MM.1S (cell line): Measurements from ENCODE around the gene DDX24.

Experiments used
- DNase-seq: peaks from one replicate; pipeline ENCODE4 v3.0.0-alpha.2; 2015
- H2AFZ ChIP-seq: fragments of 300-600 bp; sonication (generic); 2 replicates; pipeline ENCODE4 v1.6.0; 2016; ENCODE audit warnings: antibody characterized with exemption, low read length
- H3F3A ChIP-seq: fragments of 300-600 bp; sonication (generic); 2 replicates; pipeline ENCODE4 v1.6.1; 2016; ENCODE audit warnings: mild to moderate bottlenecking, antibody characterized with exemption, low read length, moderate library complexity, mixed read lengths; ENCODE audit not compliant: insufficient read depth
- H3K27ac ChIP-seq: fragments of 300-600 bp; sonication (generic); 2 replicates; pipeline ENCODE4 v1.5.1; 2016; ENCODE audit warnings: mild to moderate bottlenecking, low read length
- H3K27me3 ChIP-seq: fragments of 300-600 bp; sonication (generic); replicated peaks from 2 replicates; pipeline ENCODE4 v1.6.0; 2016; ENCODE audit warnings: low read length; ENCODE audit not compliant: insufficient read depth
- H3K36me3 ChIP-seq: fragments of 300-600 bp; sonication (generic); replicated peaks from 2 replicates; pipeline ENCODE4 v1.6.1; 2016; ENCODE audit warnings: mild to moderate bottlenecking, low read length, mixed read lengths; ENCODE audit not compliant: insufficient read depth
- H3K4me1 ChIP-seq: fragments of 300-600 bp; sonication (generic); 2 replicates; pipeline ENCODE4 v1.6.1; 2016; ENCODE audit warnings: low read length, mixed read lengths
- H3K4me2 ChIP-seq: fragments of 300-600 bp; sonication (generic); 2 replicates; pipeline ENCODE4 v1.6.0; 2016; ENCODE audit warnings: low read depth, low read length
- H3K4me3 ChIP-seq: fragments of 300-600 bp; sonication (generic); 2 replicates; pipeline ENCODE4 v1.5.1; 2016; ENCODE audit warnings: low read length, mixed read lengths
- H3K79me2 ChIP-seq: fragments of 300-600 bp; sonication (generic); 2 replicates; pipeline ENCODE4 v1.6.1; 2016; ENCODE audit warnings: mixed run types, low read length, mixed read lengths
- H3K9ac ChIP-seq: fragments of 300-600 bp; sonication (generic); 2 replicates; pipeline ENCODE4 v1.6.1; 2016; ENCODE audit warnings: low read length, mixed read lengths
- H3K9me2 ChIP-seq: fragments of 300-600 bp; sonication (generic); replicated peaks from 2 replicates; pipeline ENCODE4 v1.6.1; 2016; ENCODE audit warnings: mild to moderate bottlenecking, low read length, mixed read lengths; ENCODE audit not compliant: insufficient read depth
- H3K9me3 ChIP-seq: fragments of 300-600 bp; sonication (generic); replicated peaks from 2 replicates; pipeline ENCODE4 v1.6.1; 2016; ENCODE audit warnings: mild to moderate bottlenecking, low read length, mixed read lengths; ENCODE audit not compliant: insufficient read depth
- H4K20me1 ChIP-seq: fragments of 300-600 bp; sonication (generic); 2 replicates; pipeline ENCODE4 v1.6.1; 2016; ENCODE audit warnings: mild to moderate bottlenecking, low read length, moderate library complexity, mixed read lengths; ENCODE audit not compliant: insufficient read depth
- EZH2 ChIP-seq: fragments of 300-600 bp; sonication (generic); optimal IDR thresholded peaks from 2 replicates; pipeline ENCODE3; 2017; ENCODE audit warnings: low read depth, mild to moderate bottlenecking, antibody characterized with exemption, low read length, mixed read lengths
- EZH2phosphoT487 ChIP-seq: fragments of 300-600 bp; sonication (generic); IDR thresholded peaks from 2 replicates; pipeline ENCODE4 v1.6.1; 2018; ENCODE audit warnings: antibody characterized with exemption, low read length
- TF ChIP-seq, protein P1 (sequence below): fragments of 300-600 bp; sonication (generic); IDR thresholded peaks from 2 replicates; pipeline ENCODE4 v1.5.1; 2016; ENCODE audit warnings: antibody characterized with exemption, low read length, mixed read lengths

The DDX24 gene

GRCh38 chr14:94124582-94125377, 43.8 kb upstream of the DDX24 start:
- Histone ChIP-seq H3K27me3 (no peaks in the 10 kb centered on the region), H3K4me2 (no peak overlapping the region), H3F3A (no peaks in the 10 kb centered on the region), H3K4me3 (no peak overlapping the region), H3K9me3 (no peaks in the 10 kb centered on the region), H3K9ac (no peak overlapping the region), H2AFZ (no peak overlapping the region), H3K27ac (no peak overlapping the region), H3K9me2 (no peaks in the 10 kb centered on the region), H3K79me2 (no peaks in the 10 kb centered on the region), H4K20me1 (no peaks in the 10 kb centered on the region), H3K4me1 (no peaks in the 10 kb centered on the region), H3K36me3 (no peaks in the 10 kb centered on the region)
- DNase-seq = no peak
- TF ChIP-seq EZH2 (no peak), EZH2phosphoT487 (no peak)

- no peak for TF ChIP-seq EZH2
- TF ChIP-seq, protein P1, sequence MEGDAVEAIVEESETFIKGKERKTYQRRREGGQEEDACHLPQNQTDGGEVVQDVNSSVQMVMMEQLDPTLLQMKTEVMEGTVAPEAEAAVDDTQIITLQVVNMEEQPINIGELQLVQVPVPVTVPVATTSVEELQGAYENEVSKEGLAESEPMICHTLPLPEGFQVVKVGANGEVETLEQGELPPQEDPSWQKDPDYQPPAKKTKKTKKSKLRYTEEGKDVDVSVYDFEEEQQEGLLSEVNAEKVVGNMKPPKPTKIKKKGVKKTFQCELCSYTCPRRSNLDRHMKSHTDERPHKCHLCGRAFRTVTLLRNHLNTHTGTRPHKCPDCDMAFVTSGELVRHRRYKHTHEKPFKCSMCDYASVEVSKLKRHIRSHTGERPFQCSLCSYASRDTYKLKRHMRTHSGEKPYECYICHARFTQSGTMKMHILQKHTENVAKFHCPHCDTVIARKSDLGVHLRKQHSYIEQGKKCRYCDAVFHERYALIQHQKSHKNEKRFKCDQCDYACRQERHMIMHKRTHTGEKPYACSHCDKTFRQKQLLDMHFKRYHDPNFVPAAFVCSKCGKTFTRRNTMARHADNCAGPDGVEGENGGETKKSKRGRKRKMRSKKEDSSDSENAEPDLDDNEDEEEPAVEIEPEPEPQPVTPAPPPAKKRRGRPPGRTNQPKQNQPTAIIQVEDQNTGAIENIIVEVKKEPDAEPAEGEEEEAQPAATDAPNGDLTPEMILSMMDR = no peak
- no peak for TF ChIP-seq EZH2phosphoT487
- no peaks in the 10 kb centered on the region for H3K36me3 ChIP-seq
- H3K4me2 ChIP-seq = no peak overlapping the region
- H3K9me3 ChIP-seq = no peaks in the 10 kb centered on the region
- H3K4me1 ChIP-seq = no peaks in the 10 kb centered on the region
- DNase-seq = no peak
- H3K9ac ChIP-seq = no peak overlapping the region
- H3F3A ChIP-seq = no peaks in the 10 kb centered on the region
- H3K79me2 ChIP-seq = no peaks in the 10 kb centered on the region
- no peaks in the 10 kb centered on the region for H3K27me3 ChIP-seq
- H2AFZ ChIP-seq = no peak overlapping the region
- no peak overlapping the region for H3K27ac ChIP-seq
- H4K20me1 ChIP-seq = no peaks in the 10 kb centered on the region
- no peak overlapping the region for H3K4me3 ChIP-seq
- no peaks in the 10 kb centered on the region for H3K9me2 ChIP-seq
Observed at GRCh38 chr14:94123868-94124267, 42.9 kb upstream of the DDX24 start.

GRCh38 chr14:94123296-94123695, 42.3 kb upstream of the DDX24 start:
- Histone ChIP-seq H3K4me2 (no peak overlapping the region), H3K9me3 (no peaks in the 10 kb centered on the region), H3K79me2 (no peaks in the 10 kb centered on the region), H3K36me3 (no peaks in the 10 kb centered on the region), H3K9me2 (no peaks in the 10 kb centered on the region), H3K9ac (no peak overlapping the region), H4K20me1 (no peaks in the 10 kb centered on the region), H3K4me1 (no peaks in the 10 kb centered on the region), H3F3A (no peaks in the 10 kb centered on the region), H3K27me3 (no peaks in the 10 kb centered on the region), H3K4me3 (no peak overlapping the region), H3K27ac (no peak overlapping the region), H2AFZ (no peak overlapping the region)
- DNase-seq = no peak
- TF ChIP-seq EZH2phosphoT487 = no peak
- TF ChIP-seq, protein P1 = no peak
- no peak for TF ChIP-seq EZH2

GRCh38 chr14:94122438-94122837, 41.4 kb upstream of the DDX24 start:
- H3K9me3 ChIP-seq = no peaks in the 10 kb centered on the region
- no peak overlapping the region for H3K27ac ChIP-seq
- H3K4me2 ChIP-seq = no peak overlapping the region
- H3K9ac ChIP-seq = no peak overlapping the region
- no peaks in the 10 kb centered on the region for H4K20me1 ChIP-seq
- H3K4me3 ChIP-seq = no peak overlapping the region
- H3K9me2 ChIP-seq = no peaks in the 10 kb centered on the region
- no peaks in the 10 kb centered on the region for H3K36me3 ChIP-seq
- no peaks in the 10 kb centered on the region for H3K27me3 ChIP-seq
- H3K4me1 ChIP-seq = no peaks in the 10 kb centered on the region
- H3F3A ChIP-seq = no peaks in the 10 kb centered on the region
- H3K79me2 ChIP-seq = no peaks in the 10 kb centered on the region
- no peak for DNase-seq
- TF ChIP-seq EZH2phosphoT487 = no peak
- TF ChIP-seq EZH2 = no peak
- TF ChIP-seq, protein P1 = no peak
- H2AFZ ChIP-seq = no peak overlapping the region
